ENCODE measurements around the gene HMGN4. TPM values are rescaled to one million over a fixed set of nuclear protein-coding genes. Genes with fewer than 3 reads are reported as not detected.

The HMGN4 gene
- total and polyA plus RNA-seq, 9 of the 15 experiments (the other 6 are each of a cell fraction or from before 2014, with no cell fraction given) = 35.4 to 134 (median 94.1) TPM

GRCh38 chr6:26520850-26521599 lies 17.1 kb upstream of the HMGN4 start (continued):
- TF ChIP-seq PML (IDR thresholded peaks at IDR 0.05; ENCODE audit: low read length) (no peak; the same call in none of the 2 replicates), ZNF347 (CRISPR knock-in tag; IDR thresholded peaks at IDR 0.05; ENCODE audit: low read depth) (no peak), HDAC6 (IDR thresholded peaks at IDR 0.05; ENCODE audit: low read depth, low read length) (no peak), MAZ (CRISPR knock-in tag; conservative IDR thresholded peaks at IDR 0.05 in 1 of 2, IDR thresholded peaks at IDR 0.05 in 1 of 2) (peak in 1 of 2 experiments; percentile 81; a peak in 2 of 4 replicates), FOXJ3 (CRISPR knock-in tag; IDR thresholded peaks at IDR 0.05) (no peak), JUND (IDR thresholded peaks at IDR 0.05; ENCODE audit: borderline replicate concordance, low read depth, low read length) (peak; percentile 11; the same call in 1 of the 2 replicates), JUND (tag; IDR thresholded peaks at IDR 0.05; ENCODE audit: borderline replicate concordance, low read depth, low read length) (no peak), NCOA1 (IDR thresholded peaks at IDR 0.05; ENCODE audit: low read depth) (peak; percentile 44; the same call in 1 of the 2 replicates), ZBTB49 (CRISPR knock-in tag; IDR thresholded peaks at IDR 0.05; ENCODE audit: borderline replicate concordance) (no peak), ATF1 (CRISPR knock-in tag; IDR thresholded peaks at IDR 0.05) (no peak), ATF1 (tag; IDR thresholded peaks at IDR 0.05) (no peak; the same call in 1 of the 2 replicates), GATA2 (CRISPR knock-in tag; IDR thresholded peaks at IDR 0.05) (no peak), PHF21A (IDR thresholded peaks at IDR 0.05; ENCODE audit: borderline replicate concordance, low read depth) (no peak), ZBTB40 (IDR thresholded peaks at IDR 0.05) (peak; percentile 71), ZBTB40 (CRISPR knock-in tag; IDR thresholded peaks at IDR 0.05) (no peak), ZNF644 (tag; IDR thresholded peaks at IDR 0.05; ENCODE audit: low read depth) (no peak)

Measured in K562 (cell line).